SK-N-SH (cell line): ENCODE data around the gene C10orf143. TPM values are rescaled to one million over a fixed set of nuclear protein-coding genes. Genes with fewer than 3 reads are reported as not detected.

ENCODE experiments used
- CTCF ChIA-PET: fragments of 300-600, 350-600 bp; formaldehyde crosslinking; extraction: SDS; loops from one replicate; lab custom pipeline; 2021; lab: Yijun Ruan, JAX
- POLR2A ChIA-PET: fragments of 350-600 bp; sonication (Branson Sonifier 250); formaldehyde crosslinking; extraction: SDS; loops from one replicate; lab custom pipeline; 2020; ENCODE audit warnings: antibody characterized with exemption, inconsistent platforms; lab: Yijun Ruan, JAX
- DNase-seq: peaks from one replicate; pipeline ENCODE4 v3.0.0; 2012
- H2AFZ ChIP-seq: fragments of 200-600 bp; sonication (generic); 2 replicates; pipeline ENCODE4 v1.8.1; 2016; ENCODE audit warnings: antibody characterized with exemption, mild to moderate bottlenecking, low read depth
- H3F3A ChIP-seq: fragments of 200-600 bp; sonication (generic); replicated peaks from 2 replicates; pipeline ENCODE3; 2016; ENCODE audit warnings: antibody characterized with exemption, mild to moderate bottlenecking; ENCODE audit not compliant: insufficient read depth
- H3K27ac ChIP-seq, 2 experiments: fragments of 200-500 bp in 1 of 2; fragments of 200-600 bp in 1 of 2; sonication (Bioruptor generic) in 1 of 2; sonication (generic), shearing (Covaris generic) in 1 of 2; 2 replicates each; pipeline versions ENCODE4 v1.5.1 to v1.6.1; 2014 to 2016; ENCODE audit warnings: low read depth in 2 of 2, inconsistent platforms in 1 of 2, low read length in 1 of 2, mild to moderate bottlenecking in 1 of 2, mixed read lengths in 1 of 2
- H3K27me3 ChIP-seq: fragments of 200-600 bp; sonication (generic), shearing (Covaris generic); 2 replicates; pipeline ENCODE4 v1.6.1; 2016; ENCODE audit warnings: mixed run types; ENCODE audit not compliant: insufficient read depth
- H3K36me3 ChIP-seq, 2 experiments: fragments of 200-500 bp in 1 of 2; fragments of 200-600 bp in 1 of 2; sonication (Bioruptor generic) in 1 of 2; sonication (generic) in 1 of 2; replicated peaks in 1 of 2; 2 replicates each; pipeline versions ENCODE3 to v1.5.1; 2014 to 2016; ENCODE audit warnings: low read length in 1 of 2, mild to moderate bottlenecking in 1 of 2; ENCODE audit not compliant: insufficient read depth in 2 of 2, control insufficient read depth in 1 of 2
- H3K4me1 ChIP-seq, 2 experiments: fragments of 200-500 bp in 1 of 2; fragments of 200-600 bp in 1 of 2; sonication (Bioruptor generic) in 1 of 2; sonication (generic), shearing (Covaris generic) in 1 of 2; 2 replicates each; pipeline versions ENCODE4 v1.5.1 to v1.6.1; 2014 to 2016; ENCODE audit warnings: low read depth in 1 of 2, low read length in 1 of 2, mixed run types in 1 of 2; ENCODE audit not compliant: insufficient read depth in 2 of 2, control insufficient read depth in 1 of 2
- H3K4me2 ChIP-seq: fragments of 200-600 bp; sonication (generic), shearing (Covaris generic); 2 replicates; pipeline ENCODE4 v1.6.1; 2017; ENCODE audit warnings: mixed run types
- H3K4me3 ChIP-seq, 2 experiments: fragments of 200-500 bp in 1 of 2; fragments of 200-600 bp in 1 of 2; sonication (Bioruptor generic) in 1 of 2; sonication (generic), shearing (Covaris generic) in 1 of 2; 2 replicates each; pipeline versions ENCODE4 v1.5.1 to v1.8.1; 2014 to 2016; ENCODE audit warnings: low read depth in 2 of 2, inconsistent platforms in 1 of 2, low read length in 1 of 2, mild to moderate bottlenecking in 1 of 2, mixed read lengths in 1 of 2, moderate library complexity in 1 of 2
- H3K79me2 ChIP-seq: fragments of 200-600 bp; sonication (generic); 2 replicates; pipeline ENCODE4 v1.8.1; 2017; ENCODE audit warnings: mild to moderate bottlenecking; ENCODE audit not compliant: insufficient read depth
- H3K9ac ChIP-seq: fragments of 200-600 bp; sonication (generic); 2 replicates; pipeline ENCODE4 v1.6.1; 2017; ENCODE audit warnings: mixed run types
- H3K9me2 ChIP-seq: fragments of 200-600 bp; sonication (generic); 2 replicates; pipeline ENCODE4 v1.6.1; 2017; ENCODE audit warnings: mixed run types
- H3K9me3 ChIP-seq: fragments of 200-600 bp; sonication (generic); 2 replicates; pipeline ENCODE4 v1.6.1; 2017; ENCODE audit warnings: mixed run types, mild to moderate bottlenecking, moderate library complexity
- H4K20me1 ChIP-seq: fragments of 200-600 bp; sonication (generic); 2 replicates; pipeline ENCODE4 v1.6.1; 2017; ENCODE audit warnings: mild to moderate bottlenecking, mixed run types; ENCODE audit not compliant: insufficient read depth
- CHD2 ChIP-seq: fragments of 150-350 bp; IDR thresholded peaks from 2 replicates; pipeline ENCODE4 v1.6.1; 2018; ENCODE audit warnings: low read length; ENCODE audit not compliant: partially characterized antibody
- ELF1 ChIP-seq: IDR thresholded peaks from 2 replicates; pipeline ENCODE4 v1.4.0; 2012
- FOXJ3 ChIP-seq: sonication (generic); formaldehyde crosslinking; IDR thresholded peaks from 2 replicates; pipeline ENCODE4 v1.5.1; 2020; ENCODE audit warnings: mild to moderate bottlenecking, missing genetic modification reagents
- FOXM1 ChIP-seq: IDR thresholded peaks from 2 replicates; pipeline ENCODE4 v1.4.0; 2012; ENCODE audit warnings: low read depth, mild to moderate bottlenecking
- GABPA ChIP-seq: IDR thresholded peaks from 2 replicates; pipeline ENCODE4 v1.4.0; 2012; ENCODE audit warnings: low read depth, mild to moderate bottlenecking
- GATA2 ChIP-seq: sonication (generic); formaldehyde crosslinking; IDR thresholded peaks from 2 replicates; pipeline ENCODE4 v1.5.0; 2020; ENCODE audit warnings: mild to moderate bottlenecking, missing genetic modification reagents
- IRF3 ChIP-seq: fragments of 150-350 bp; IDR thresholded peaks from 2 replicates; pipeline ENCODE4 v1.6.1; 2016; ENCODE audit warnings: mild to moderate bottlenecking, low read depth, low read length
- JUND ChIP-seq: IDR thresholded peaks from 2 replicates; pipeline ENCODE4 v1.4.0; 2012
- NFIC ChIP-seq: IDR thresholded peaks from 2 replicates; pipeline ENCODE4 v1.4.0; 2012; ENCODE audit warnings: borderline replicate concordance
- PBX3 ChIP-seq: IDR thresholded peaks from 2 replicates; pipeline ENCODE4; 2012
- POLR2AphosphoS5 ChIP-seq: IDR thresholded peaks from 2 replicates; pipeline ENCODE4 v1.6.1; 2012; ENCODE audit warnings: low read depth, low read length
- RFX5 ChIP-seq: IDR thresholded peaks from 2 replicates; pipeline ENCODE4 v1.6.1; 2012; ENCODE audit warnings: mild to moderate bottlenecking, improper control_type of control experiment, low read length
- SIN3A ChIP-seq: IDR thresholded peaks from 2 replicates; pipeline ENCODE4 v1.6.1; 2012; ENCODE audit warnings: low read depth, mild to moderate bottlenecking, low read length, moderate library complexity, borderline replicate concordance
- TCF12 ChIP-seq: IDR thresholded peaks from 2 replicates; pipeline ENCODE4 v1.4.0; 2012
- TEAD4 ChIP-seq: IDR thresholded peaks from 2 replicates; pipeline ENCODE4 v1.4.0; 2012; ENCODE audit warnings: mild to moderate bottlenecking, borderline replicate concordance; ENCODE audit not compliant: insufficient read depth
- WGBS: methylation state at CpG from one replicate; pipeline ENCODE4 v1.1.6; 2017; ENCODE audit warnings: low lambda C conversion rate; 5-methylcytosine and 5-hydroxymethylcytosine counted together
- polyA plus RNA-seq, 3 experiments: library from polyadenylated mRNA; depleted of rRNA; stranded (reverse); fragments of >200 nt; gene quantifications; 2 replicates each; pipeline ENCODE4 v1.2.3, GENCODE V29; 2012
- TF ChIP-seq, protein P1 (sequence below): IDR thresholded peaks from 2 replicates; pipeline ENCODE4 v1.4.0; 2012; ENCODE audit warnings: low read depth, borderline replicate concordance

Gene C10orf143
- polyA plus RNA-seq, 1 of the 3 experiments (the other 2 are of a cell fraction): 2.2 TPM

- Histone ChIP-seq H3K4me2 (no peak overlapping the region), H3K27me3 (no peaks in the 10 kb centered on the region)
- TF ChIP-seq PBX3 (no peak), JUND (no peak), POLR2AphosphoS5 (no peak), NFIC (no peak), TEAD4 (no peak)
- TF ChIP-seq, all 33 proteins: peak for 0
- no peak for DNase-seq
- Histone ChIP-seq H3K9ac (no peak overlapping the region), H2AFZ (no peak overlapping the region), H3F3A (no peaks in the 10 kb centered on the region), H3K79me2 (peaks cover 99% of the 10 kb centered on the region), H3K4me3 (no peak overlapping the region), H3K27ac (no peak overlapping the region), H3K36me3 (peaks cover 23 to 53% of the 10 kb centered on the region in 2 experiments), H4K20me1 (peaks cover 72% of the 10 kb centered on the region), H3K9me2 (no peaks in the 10 kb centered on the region), H3K4me1 (no peaks in the 10 kb centered on the region; a peak in 1 of 4 replicates), H3K9me3 (no peaks in the 10 kb centered on the region)
- POLR2A ChIA-PET: no interaction called here
- CTCF ChIA-PET: interaction anchor here (1.7 to 3.5 kb wide), 2 partner anchors 36 to 43 kb away, joined by 5 to 11 read pairs; partner anchors contain the start of gene C10orf143
- WGBS: 87% methylated on average over 4 of the region's 4 CpGs
These were observed 35.4 kb upstream of the C10orf143 start for GRCh38 chr10:130146042-130146441.

- Histone ChIP-seq H3K4me3 (no peak overlapping the region), H3K27ac (no peak overlapping the region)
- TF ChIP-seq JUND (no peak), ELF1 (no peak), FOXM1 (no peak), SIN3A (no peak), GABPA (no peak), TCF12 (no peak), FOXJ3 (no peak), TEAD4 (no peak), RFX5 (no peak), GATA2 (CRISPR knock-in tag) (no peak), IRF3 (no peak), PBX3 (no peak), CHD2 (no peak)
- TF ChIP-seq, protein P1, sequence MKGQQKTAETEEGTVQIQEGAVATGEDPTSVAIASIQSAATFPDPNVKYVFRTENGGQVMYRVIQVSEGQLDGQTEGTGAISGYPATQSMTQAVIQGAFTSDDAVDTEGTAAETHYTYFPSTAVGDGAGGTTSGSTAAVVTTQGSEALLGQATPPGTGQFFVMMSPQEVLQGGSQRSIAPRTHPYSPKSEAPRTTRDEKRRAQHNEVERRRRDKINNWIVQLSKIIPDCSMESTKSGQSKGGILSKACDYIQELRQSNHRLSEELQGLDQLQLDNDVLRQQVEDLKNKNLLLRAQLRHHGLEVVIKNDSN: no peak
- TF ChIP-seq, all 33 proteins: peak for 0
- H3K27me3 ChIP-seq: no peaks in the 10 kb centered on the region
- ChIA-PET POLR2A (no interaction called here), CTCF (interaction anchor here (0.9 to 1.8 kb wide), 2 partner anchors 14 to 48 kb away, joined by 3 to 7 read pairs; no protein-coding TSS in a partner anchor)
- H3F3A ChIP-seq: peaks cover 3% of the 10 kb centered on the region
- H3K4me2 ChIP-seq: no peak overlapping the region
- no peak overlapping the region for H3K9ac ChIP-seq
- peaks cover 96% of the 10 kb centered on the region for H4K20me1 ChIP-seq
- 74% methylated on average over 2 of the region's 2 CpGs for WGBS
- H3K9me3 ChIP-seq: no peaks in the 10 kb centered on the region
- H2AFZ ChIP-seq: no peak overlapping the region
- H3K4me1 ChIP-seq: peaks cover 9 to 11% of the 10 kb centered on the region in 2 experiments; a peak in 1 of 4 replicates
- H3K36me3 ChIP-seq: peaks cover 16 to 31% of the 10 kb centered on the region in 2 experiments
- DNase-seq: no peak
- no peaks in the 10 kb centered on the region for H3K9me2 ChIP-seq
- H3K79me2 ChIP-seq: peaks cover 99% of the 10 kb centered on the region
These were observed 31.2 kb upstream of the C10orf143 start for GRCh38 chr10:130141878-130142277.
